ENCODE results near the gene EPN3. TPM values are rescaled to one million over a fixed set of nuclear protein-coding genes. Genes with fewer than 3 reads are reported as not detected.

The EPN3 gene
- total RNA-seq, 4 donors from 2014 or later, result 19.2 to 95.7 (median 57.4) TPM

DNA sequence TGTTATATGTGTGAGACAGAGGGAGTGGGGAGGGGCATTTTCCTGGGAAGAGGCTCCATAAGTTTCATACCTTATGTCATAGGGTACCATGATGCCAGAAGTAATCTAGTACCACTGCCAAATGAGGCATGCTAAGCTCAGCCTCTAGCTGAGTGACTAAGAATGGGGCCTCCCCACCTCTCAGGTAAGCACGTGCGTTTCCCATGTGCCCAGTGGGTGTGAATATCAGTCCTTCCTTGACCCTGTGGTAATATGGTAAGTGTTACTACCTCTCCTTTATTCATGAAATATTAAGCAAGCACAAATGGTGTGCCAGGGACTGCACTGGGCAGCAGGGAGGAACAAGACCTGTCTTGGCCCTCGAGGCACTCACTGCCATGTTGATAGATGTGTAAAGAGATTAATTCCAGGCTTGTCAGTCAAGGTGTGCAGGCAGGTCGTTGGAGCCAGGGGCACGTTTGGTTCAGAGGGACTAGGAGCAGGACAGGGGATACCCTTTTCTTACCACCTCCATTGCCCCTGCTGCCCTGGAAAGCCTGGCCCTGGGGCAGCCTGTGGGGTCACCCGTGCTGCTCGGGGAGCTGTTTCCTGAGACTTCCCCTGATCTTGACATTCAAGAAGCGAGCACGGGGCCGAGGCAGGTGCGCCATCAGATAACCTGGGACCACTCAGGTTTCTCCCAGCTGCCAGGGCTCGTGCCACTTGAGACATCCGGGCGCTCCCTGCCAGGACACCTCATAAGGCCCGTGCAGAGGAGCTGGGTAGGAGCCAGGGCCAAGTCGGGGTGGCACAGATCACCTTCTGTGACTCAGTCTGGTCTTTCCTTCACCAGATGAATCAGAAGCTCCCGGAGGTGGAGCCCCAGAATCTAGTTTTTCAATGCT lies 45.1 kb upstream of the EPN3 start:
- DNase-seq, result no peak
- TF ChIP-seq, protein P1, sequence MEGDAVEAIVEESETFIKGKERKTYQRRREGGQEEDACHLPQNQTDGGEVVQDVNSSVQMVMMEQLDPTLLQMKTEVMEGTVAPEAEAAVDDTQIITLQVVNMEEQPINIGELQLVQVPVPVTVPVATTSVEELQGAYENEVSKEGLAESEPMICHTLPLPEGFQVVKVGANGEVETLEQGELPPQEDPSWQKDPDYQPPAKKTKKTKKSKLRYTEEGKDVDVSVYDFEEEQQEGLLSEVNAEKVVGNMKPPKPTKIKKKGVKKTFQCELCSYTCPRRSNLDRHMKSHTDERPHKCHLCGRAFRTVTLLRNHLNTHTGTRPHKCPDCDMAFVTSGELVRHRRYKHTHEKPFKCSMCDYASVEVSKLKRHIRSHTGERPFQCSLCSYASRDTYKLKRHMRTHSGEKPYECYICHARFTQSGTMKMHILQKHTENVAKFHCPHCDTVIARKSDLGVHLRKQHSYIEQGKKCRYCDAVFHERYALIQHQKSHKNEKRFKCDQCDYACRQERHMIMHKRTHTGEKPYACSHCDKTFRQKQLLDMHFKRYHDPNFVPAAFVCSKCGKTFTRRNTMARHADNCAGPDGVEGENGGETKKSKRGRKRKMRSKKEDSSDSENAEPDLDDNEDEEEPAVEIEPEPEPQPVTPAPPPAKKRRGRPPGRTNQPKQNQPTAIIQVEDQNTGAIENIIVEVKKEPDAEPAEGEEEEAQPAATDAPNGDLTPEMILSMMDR (IDR thresholded peaks at IDR 0.05), result no peak
- TF ChIP-seq POLR2AphosphoS5 (IDR thresholded peaks at IDR 0.05) (no peak), POLR2A (IDR thresholded peaks at IDR 0.05) (no peak), EP300 (IDR thresholded peaks at IDR 0.05; ENCODE audit: low read depth) (no peak)
- H3K27me3 ChIP-seq, result no peaks in the 10 kb centered on the region
- peaks cover 3 to 7% (median 4%) of the 10 kb centered on the region in 4 donors for H3K4me1 ChIP-seq
- H3K27ac ChIP-seq, result no peak overlapping the region
- H3K36me3 ChIP-seq, result peaks cover 0 to 16% (median 5%) of the 10 kb centered on the region in 4 donors
- H3K4me3 ChIP-seq, result no peak overlapping the region
- in situ Hi-C loops (cut with MboI; ENCODE audit: low pct_ligation_motif_present in 1 of 4, low pct_unique_long_range_greater_than_20kb in 1 of 4, low sequenced_read_pairs in 3 of 4), result loop anchor here in 1 of 4 donors (10.0 kb wide), 1 partner anchor 57 kb away; the partner anchor contains the start of gene SPATA20
- no peaks in the 10 kb centered on the region for H3K9me3 ChIP-seq
- WGBS, 2 donors (ENCODE audit: low coverage in 1 of 2), result 76 to 84% methylated on average over 3 to 16 of the region's 17 CpGs
- intact Hi-C loops (cut with DNase I; ENCODE audit: low total_unique reads), result loop anchor here (10.0 kb wide), 1 partner anchor 57 kb away; the partner anchor contains the start of gene SPATA20

DNA sequence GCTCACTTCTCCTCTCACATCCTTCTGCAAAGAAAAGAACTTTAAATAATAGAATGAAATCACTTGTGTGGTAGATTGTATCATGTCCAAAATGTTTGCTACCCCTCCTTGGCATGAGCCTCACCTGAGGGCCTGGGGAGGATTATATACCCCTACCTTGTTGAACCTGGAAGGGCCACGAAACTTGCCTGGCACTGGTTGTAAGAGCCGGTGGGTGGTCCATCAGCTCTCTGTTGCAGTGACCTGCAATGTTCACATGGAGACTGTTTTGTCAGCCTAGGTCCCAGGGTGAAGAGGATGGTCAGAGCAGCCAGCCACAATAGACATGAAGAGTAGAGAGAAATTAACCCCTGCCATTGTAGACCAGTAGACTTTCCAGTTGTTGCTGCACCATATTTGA lies 43.7 kb upstream of the EPN3 start:
- no peaks in the 10 kb centered on the region for H3K9me3 ChIP-seq
- H3K4me1 ChIP-seq, result no peaks in the 10 kb centered on the region
- DNase-seq, result no peak
- in situ Hi-C loops (cut with MboI; ENCODE audit: low pct_ligation_motif_present in 1 of 4, low pct_unique_long_range_greater_than_20kb in 1 of 4, low sequenced_read_pairs in 3 of 4), result loop anchor here in 1 of 4 donors (10.0 kb wide), 1 partner anchor 56 kb away; the partner anchor contains the start of gene SPATA20
- intact Hi-C loops (cut with DNase I; ENCODE audit: low total_unique reads), result loop anchor here (10.0 kb wide), 1 partner anchor 56 kb away; the partner anchor contains the start of gene SPATA20
- WGBS, 2 donors (ENCODE audit: low coverage in 1 of 2), result 93% methylated on average over 2 of the region's 2 CpGs; no CpG with 5 or more reads in 1 of the 2 donors
- H3K4me3 ChIP-seq, result no peak overlapping the region
- TF ChIP-seq EP300 (IDR thresholded peaks at IDR 0.05; ENCODE audit: low read depth), result no peak
- no peak for TF ChIP-seq POLR2AphosphoS5 (IDR thresholded peaks at IDR 0.05)
- H3K36me3 ChIP-seq, result peaks cover 0 to 8% (median 3%) of the 10 kb centered on the region in 4 donors
- H3K27me3 ChIP-seq, result no peaks in the 10 kb centered on the region
- no peak overlapping the region for H3K27ac ChIP-seq

DNA sequence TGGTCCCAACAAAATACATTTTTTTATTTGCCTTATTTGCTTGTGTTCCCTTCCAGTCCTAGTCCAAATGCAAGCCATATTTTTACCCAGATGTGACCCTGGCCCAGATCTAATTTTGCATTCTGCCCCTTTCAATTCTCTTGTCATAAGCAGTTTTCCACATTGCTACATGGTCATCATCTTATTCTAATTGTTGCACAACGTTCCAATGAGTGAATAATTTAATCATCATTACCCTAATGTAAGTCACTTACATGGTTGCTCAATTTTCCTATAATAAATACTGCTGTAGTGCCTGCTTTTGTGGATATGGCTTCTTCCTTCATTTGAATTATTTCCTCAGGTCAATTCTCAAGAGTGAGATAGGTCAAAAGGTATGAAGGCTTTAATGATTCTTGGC lies 41.0 kb upstream of the EPN3 start:
- H3K27ac ChIP-seq, result no peak overlapping the region
- H3K9me3 ChIP-seq, result no peaks in the 10 kb centered on the region
- H3K27me3 ChIP-seq, result no peaks in the 10 kb centered on the region
- no peak for DNase-seq
- 48 to 75% methylated on average over 1 of the region's 1 CpG for WGBS, 2 donors (ENCODE audit: low coverage in 1 of 2)
- intact Hi-C loops (cut with DNase I; ENCODE audit: low total_unique reads) (no loop called here), in situ Hi-C loops (cut with MboI; ENCODE audit: low pct_ligation_motif_present in 1 of 4, low pct_unique_long_range_greater_than_20kb in 1 of 4, low sequenced_read_pairs in 3 of 4) (no loop called here)
- H3K4me1 ChIP-seq, result no peaks in the 10 kb centered on the region
- no peak overlapping the region for H3K4me3 ChIP-seq
- TF ChIP-seq, protein P1 (IDR thresholded peaks at IDR 0.05), result no peak
- TF ChIP-seq POLR2AphosphoS5 (IDR thresholded peaks at IDR 0.05), result no peak
- TF ChIP-seq POLR2A (IDR thresholded peaks at IDR 0.05), result no peak
- no peak for TF ChIP-seq EP300 (IDR thresholded peaks at IDR 0.05; ENCODE audit: low read depth)
- no peaks in the 10 kb centered on the region for H3K36me3 ChIP-seq

DNA sequence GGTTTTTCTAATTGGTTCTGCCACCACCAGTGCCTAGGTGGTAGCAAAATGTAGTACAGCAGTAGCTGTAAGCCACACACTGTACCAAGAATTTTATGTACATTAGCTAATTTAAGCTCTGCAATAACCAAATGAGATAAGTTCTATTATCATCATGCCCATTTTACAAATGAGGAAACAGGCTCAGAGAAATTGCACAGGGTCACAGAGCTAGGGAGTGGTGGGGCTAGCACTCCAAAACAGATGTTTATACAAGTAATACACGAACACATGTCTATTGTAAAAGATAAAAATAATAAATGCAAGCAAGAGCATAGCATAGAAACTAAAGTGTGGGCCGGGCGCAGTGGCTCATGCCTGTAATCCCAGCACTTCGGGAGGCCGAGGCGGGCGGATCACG lies 40.3 kb upstream of the EPN3 start:
- no peaks in the 10 kb centered on the region for H3K4me1 ChIP-seq
- WGBS, 2 donors (ENCODE audit: low coverage in 1 of 2), result 88 to 89% methylated on average over 8 of the region's 8 CpGs
- no peaks in the 10 kb centered on the region for H3K27me3 ChIP-seq
- in situ Hi-C loops (cut with MboI; ENCODE audit: low pct_ligation_motif_present in 1 of 4, low pct_unique_long_range_greater_than_20kb in 1 of 4, low sequenced_read_pairs in 3 of 4), result no loop called here
- intact Hi-C loops (cut with DNase I; ENCODE audit: low total_unique reads), result no loop called here
- H3K9me3 ChIP-seq, result no peaks in the 10 kb centered on the region
- no peaks in the 10 kb centered on the region for H3K36me3 ChIP-seq
- no peak overlapping the region for H3K4me3 ChIP-seq
- H3K27ac ChIP-seq, result no peak overlapping the region
- no peak for DNase-seq
- TF ChIP-seq POLR2AphosphoS5 (IDR thresholded peaks at IDR 0.05), result no peak
- TF ChIP-seq EP300 (IDR thresholded peaks at IDR 0.05; ENCODE audit: low read depth), result no peak
- TF ChIP-seq, protein P1 (IDR thresholded peaks at IDR 0.05), result no peak
- no peak for TF ChIP-seq POLR2A (IDR thresholded peaks at IDR 0.05)
